Measurements from ENCODE around the gene CRTC2.

The CRTC2 gene

GRCh38 chr1:153976819-153977249, 18.4 kb upstream of the CRTC2 start:
- no peak for TF ChIP-seq CTCF (IDR thresholded peaks at IDR 0.05; ENCODE audit: extremely low read depth, insufficient read depth, missing control alignments)
- in situ Hi-C loops (cut with MboI; ENCODE audit: low pct_unique_long_range_greater_than_20kb, low sequenced_read_pairs, unreplicated experiment): loop anchor here (25.0 kb wide), 1 partner anchor 465 kb away; no protein-coding TSS in a partner anchor
- DNase-seq (ENCODE audit: low spot score): no peak

- in situ Hi-C loops (cut with MboI; ENCODE audit: low pct_unique_long_range_greater_than_20kb, low sequenced_read_pairs, unreplicated experiment): no loop called here
- no peak for TF ChIP-seq CTCF (IDR thresholded peaks at IDR 0.05; ENCODE audit: extremely low read depth, insufficient read depth, missing control alignments)
These were observed 15.1 kb upstream of the CRTC2 start for GRCh38 chr1:153973525-153973924.

GRCh38 chr1:153973071-153973470, 14.7 kb upstream of the CRTC2 start:
- DNase-seq (ENCODE audit: low spot score): no peak
- TF ChIP-seq CTCF (IDR thresholded peaks at IDR 0.05; ENCODE audit: extremely low read depth, insufficient read depth, missing control alignments): no peak
- in situ Hi-C loops (cut with MboI; ENCODE audit: low pct_unique_long_range_greater_than_20kb, low sequenced_read_pairs, unreplicated experiment): no loop called here

More at GRCh38 chr1:153973525-153973924, 15.1 kb upstream of the CRTC2 start:
- DNase-seq (ENCODE audit: low spot score): no peak

GRCh38 chr1:153970346-153970745, 11.9 kb upstream of the CRTC2 start:
- DNase-seq (ENCODE audit: low spot score): no peak
- no peak for TF ChIP-seq CTCF (IDR thresholded peaks at IDR 0.05; ENCODE audit: extremely low read depth, insufficient read depth, missing control alignments)
- in situ Hi-C loops (cut with MboI; ENCODE audit: low pct_unique_long_range_greater_than_20kb, low sequenced_read_pairs, unreplicated experiment): no loop called here

- DNase-seq (ENCODE audit: low spot score): no peak
- no peak for TF ChIP-seq CTCF (IDR thresholded peaks at IDR 0.05; ENCODE audit: extremely low read depth, insufficient read depth, missing control alignments)
- in situ Hi-C loops (cut with MboI; ENCODE audit: low pct_unique_long_range_greater_than_20kb, low sequenced_read_pairs, unreplicated experiment): no loop called here
These were observed 10.6 kb upstream of the CRTC2 start for GRCh38 chr1:153968972-153969371.

- in situ Hi-C loops (cut with MboI; ENCODE audit: low pct_unique_long_range_greater_than_20kb, low sequenced_read_pairs, unreplicated experiment): no loop called here
These were observed 10.0 kb upstream of the CRTC2 start for GRCh38 chr1:153968408-153968807.

More at GRCh38 chr1:153968408-153968807, 10.0 kb upstream of the CRTC2 start:
- DNase-seq (ENCODE audit: low spot score): no peak
- no peak for TF ChIP-seq CTCF (IDR thresholded peaks at IDR 0.05; ENCODE audit: extremely low read depth, insufficient read depth, missing control alignments)

Measured in GM13977 (cell line).